ENCODE data around the gene PPFIA1. TPM values are rescaled to one million over a fixed set of nuclear protein-coding genes. Genes with fewer than 3 reads are reported as not detected.

PPFIA1 gene
- total RNA-seq, 1 experiment from 2014 or later = 86.8 TPM

GRCh38 chr11:70244698-70245097, 25.8 kb upstream of the PPFIA1 start:
- intact Hi-C loops (cut with micrococcal nuclease; ENCODE audit: unreplicated experiment) = loop anchor here (1.0 to 5.0 kb wide), 3 partner anchors 11 to 162 kb away; partner anchors contain the start of gene FADD
- Histone ChIP-seq H3K27ac (peak overlapping the region; percentile 83), H3K79me2 (ENCODE audit: low read depth) (peaks cover 8% of the 10 kb centered on the region; the same call in 1 of the 2 replicates), H3K36me3 (ENCODE audit: low read depth) (no peaks in the 10 kb centered on the region), H3K4me2 (peak overlapping the region; percentile 69), H2AFZ (no peak overlapping the region), H4K20me1 (ENCODE audit: insufficient read depth) (no peaks in the 10 kb centered on the region), H3F3A (ENCODE audit: insufficient read depth, low read depth) (peaks cover 43% of the 10 kb centered on the region), H3K9me3 (ENCODE audit: insufficient read depth, low read depth) (no peaks in the 10 kb centered on the region), H3K4me1 (replicated peaks; ENCODE audit: insufficient read depth) (peaks cover 44% of the 10 kb centered on the region), H3K27me3 (ENCODE audit: insufficient read depth, low read depth) (no peaks in the 10 kb centered on the region), H3K4me3 (no peak overlapping the region), H3K9me2 (ENCODE audit: insufficient read depth) (no peaks in the 10 kb centered on the region)
- CTCF ChIA-PET = interaction anchor here (0.5 kb wide), 1 partner anchor 154 kb away, joined by 3 read pairs; no protein-coding TSS in a partner anchor
- TF ChIP-seq CTCF (conservative IDR thresholded peaks at IDR 0.05) = no peak
- no peak for TF ChIP-seq EZH2 (IDR thresholded peaks at IDR 0.05; ENCODE audit: low read depth)
- peak; percentile 69 to 81 for DNase-seq
- POLR2A ChIA-PET (ENCODE audit: unreplicated experiment) = interaction anchor here (0.5 to 0.9 kb wide), 6 partner anchors 9 to 99 kb away, joined by 3 to 8 read pairs (median 4); no protein-coding TSS in a partner anchor
- BruUV-seq (replicated peaks) = no TSS peak

GRCh38 chr11:70246196-70246595, 24.3 kb upstream of the PPFIA1 start:
- H3K4me3 ChIP-seq = no peak overlapping the region
- no peak overlapping the region for H3K27ac ChIP-seq
- no TSS peak for BruUV-seq (replicated peaks)
- peaks cover 44% of the 10 kb centered on the region for H3K4me1 ChIP-seq (replicated peaks; ENCODE audit: insufficient read depth)
- no peaks in the 10 kb centered on the region for H3K27me3 ChIP-seq (ENCODE audit: insufficient read depth, low read depth)
- no peak for TF ChIP-seq CTCF (conservative IDR thresholded peaks at IDR 0.05)
- TF ChIP-seq EZH2 (IDR thresholded peaks at IDR 0.05; ENCODE audit: low read depth) = no peak
- H3F3A ChIP-seq (ENCODE audit: insufficient read depth, low read depth) = peaks cover 43% of the 10 kb centered on the region
- peaks cover 8% of the 10 kb centered on the region; the same call in 1 of the 2 replicates for H3K79me2 ChIP-seq (ENCODE audit: low read depth)
- intact Hi-C loops (cut with micrococcal nuclease; ENCODE audit: unreplicated experiment) = no loop called here
- no peaks in the 10 kb centered on the region for H3K9me3 ChIP-seq (ENCODE audit: insufficient read depth, low read depth)
- POLR2A ChIA-PET (ENCODE audit: unreplicated experiment) = interaction anchor here (0.5 to 0.6 kb wide), 2 partner anchors 19 to 33 kb away, joined by 3 to 6 read pairs; no protein-coding TSS in a partner anchor
- no peak for DNase-seq
- no peaks in the 10 kb centered on the region for H3K36me3 ChIP-seq (ENCODE audit: low read depth)
- no peaks in the 10 kb centered on the region for H4K20me1 ChIP-seq (ENCODE audit: insufficient read depth)
- no peaks in the 10 kb centered on the region for H3K9me2 ChIP-seq (ENCODE audit: insufficient read depth)
- H3K4me2 ChIP-seq = no peak overlapping the region
- H2AFZ ChIP-seq = no peak overlapping the region
- CTCF ChIA-PET = no interaction called here

GRCh38 chr11:70247042-70247709, 23.3 kb upstream of the PPFIA1 start:
- H3K4me3 ChIP-seq = no peak overlapping the region
- H3K9me2 ChIP-seq (ENCODE audit: insufficient read depth) = no peaks in the 10 kb centered on the region
- H3K27me3 ChIP-seq (ENCODE audit: insufficient read depth, low read depth) = no peaks in the 10 kb centered on the region
- H4K20me1 ChIP-seq (ENCODE audit: insufficient read depth) = no peaks in the 10 kb centered on the region
- intact Hi-C loops (cut with micrococcal nuclease; ENCODE audit: unreplicated experiment) = no loop called here
- ChIA-PET POLR2A (ENCODE audit: unreplicated experiment) (no interaction called here), CTCF (interaction anchor here (0.9 kb wide), 1 partner anchor 18 kb away, joined by 4 read pairs; no protein-coding TSS in a partner anchor)
- peaks cover 43% of the 10 kb centered on the region for H3F3A ChIP-seq (ENCODE audit: insufficient read depth, low read depth)
- BruUV-seq (replicated peaks) = no TSS peak
- H2AFZ ChIP-seq = no peak overlapping the region
- TF ChIP-seq EZH2 (IDR thresholded peaks at IDR 0.05; ENCODE audit: low read depth) (no peak), CTCF (conservative IDR thresholded peaks at IDR 0.05) (no peak)
- DNase-seq = no peak
- peak overlapping the region; percentile 32 for H3K4me2 ChIP-seq
- peaks cover 44% of the 10 kb centered on the region for H3K4me1 ChIP-seq (replicated peaks; ENCODE audit: insufficient read depth)
- H3K9me3 ChIP-seq (ENCODE audit: insufficient read depth, low read depth) = no peaks in the 10 kb centered on the region
- peak overlapping the region; percentile 9 for H3K27ac ChIP-seq
- no peaks in the 10 kb centered on the region for H3K36me3 ChIP-seq (ENCODE audit: low read depth)
- H3K79me2 ChIP-seq (ENCODE audit: low read depth) = peaks cover 6% of the 10 kb centered on the region; the same call in 1 of the 2 replicates
